Iris pigment epithelial cell (primary cell): Measurements from ENCODE around the gene KLHL2.

Source experiments
- DNase-seq: peaks from one replicate; pipeline ENCODE4 v3.0.0-alpha.2; 2011; ENCODE audit warnings: low read depth

The KLHL2 gene

DNA sequence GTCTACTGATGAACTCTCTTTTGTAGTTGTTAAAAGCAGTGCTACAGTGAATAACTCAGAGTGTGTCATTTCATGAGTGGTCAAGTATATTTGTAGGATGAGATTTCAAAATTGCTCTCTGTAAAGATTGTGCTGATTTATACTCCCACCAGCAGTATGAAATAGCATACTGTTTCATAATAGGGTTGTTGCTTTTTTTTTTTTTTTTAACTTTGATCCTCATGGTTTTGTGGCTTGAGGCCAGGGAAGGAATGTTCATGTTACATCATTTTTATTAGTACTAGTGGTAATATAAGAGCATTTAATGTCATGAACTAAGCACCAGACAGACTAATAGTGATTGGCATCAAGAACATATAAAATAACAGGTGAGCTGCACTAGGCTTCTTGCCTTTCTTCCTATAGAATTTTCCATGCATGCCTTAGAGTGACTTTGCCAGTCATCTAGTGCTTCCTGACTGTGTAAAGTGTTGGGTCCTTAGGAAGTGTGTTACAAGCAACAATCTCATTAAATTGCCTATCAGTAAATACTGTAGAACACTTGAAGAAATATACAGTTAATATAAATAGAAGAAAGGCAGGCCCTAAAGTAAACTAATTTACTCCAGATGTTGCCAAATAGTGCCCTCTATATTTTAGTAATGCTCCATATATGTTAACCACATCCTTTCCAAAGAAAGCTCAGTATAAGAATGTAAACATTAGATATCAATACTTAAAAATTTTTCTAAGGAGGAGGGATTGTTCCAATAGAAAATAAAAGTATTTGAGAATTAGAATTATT is 81.5 kb downstream of the KLHL2 start:
- DNase-seq = peak; percentile 89

DNA sequence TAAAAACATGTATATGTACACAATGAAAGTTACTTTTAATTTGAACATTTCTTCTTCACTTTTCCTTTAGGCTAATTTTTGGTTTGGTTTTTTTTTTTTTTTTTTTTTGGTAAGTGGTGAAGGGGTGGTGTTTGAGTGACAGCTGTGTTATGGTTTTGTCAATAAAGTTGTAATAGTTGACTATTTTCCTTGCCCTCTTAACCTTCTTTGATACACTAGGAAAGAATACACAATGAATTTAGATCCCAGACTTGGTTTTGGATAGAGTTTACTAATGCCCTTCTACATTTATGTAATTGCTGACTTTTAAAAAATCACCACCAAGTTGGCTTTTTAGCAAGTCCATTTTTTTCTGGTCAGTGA is 82.0 kb downstream of the KLHL2 start:
- DNase-seq = no peak

DNA sequence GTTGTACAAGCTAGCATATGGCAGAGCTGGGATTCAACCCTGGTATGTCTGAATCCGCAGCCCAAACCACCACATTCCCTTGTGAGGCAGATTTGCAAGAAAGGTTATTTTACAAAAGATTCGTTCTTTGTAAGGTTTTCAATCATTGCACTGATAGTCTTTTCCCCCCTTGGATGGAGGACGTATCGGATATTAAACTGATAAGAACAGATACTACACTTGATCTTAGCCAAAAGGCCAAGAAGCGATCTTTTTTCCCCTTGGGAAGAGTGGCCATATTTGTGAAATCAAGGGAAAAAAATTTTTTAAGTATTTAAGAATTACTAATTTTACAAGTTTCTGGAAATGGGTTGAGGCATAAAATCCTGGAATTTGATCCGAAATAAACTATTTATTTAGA is 85.7 kb downstream of the KLHL2 start:
- DNase-seq = no peak

DNA sequence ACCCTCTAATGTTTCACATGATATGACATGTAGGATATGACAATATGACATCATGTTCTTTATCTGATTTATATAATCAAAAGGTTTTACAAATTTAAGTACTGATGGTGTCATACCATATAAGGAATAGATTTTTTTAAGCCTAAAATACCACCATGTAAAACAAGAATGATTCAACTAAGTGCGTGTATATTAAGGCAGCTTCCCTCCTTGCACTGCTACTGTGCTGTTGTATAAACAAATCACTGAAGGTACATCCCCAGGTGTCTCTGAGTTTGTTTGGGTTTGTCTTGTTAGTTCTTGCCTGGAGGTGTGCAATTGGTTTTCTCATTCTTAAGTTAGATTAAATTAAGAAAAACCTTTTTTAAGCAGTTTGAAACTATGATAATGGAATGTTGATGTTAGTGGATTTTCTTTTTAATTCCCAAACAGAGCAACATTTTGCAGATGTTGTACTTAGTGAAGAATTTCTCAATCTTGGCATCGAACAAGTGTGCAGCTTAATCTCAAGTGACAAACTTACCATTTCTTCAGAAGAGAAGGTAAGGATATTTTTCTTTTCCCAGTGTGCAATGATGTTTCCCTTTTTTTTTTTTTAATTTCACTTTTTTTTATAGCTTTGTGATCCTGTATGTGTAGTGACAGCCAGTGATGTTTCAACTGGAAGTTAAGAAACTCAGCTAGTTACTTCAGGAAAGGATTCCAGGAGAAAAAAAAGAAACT is 86.7 kb downstream of the KLHL2 start:
- DNase-seq = no peak

DNA sequence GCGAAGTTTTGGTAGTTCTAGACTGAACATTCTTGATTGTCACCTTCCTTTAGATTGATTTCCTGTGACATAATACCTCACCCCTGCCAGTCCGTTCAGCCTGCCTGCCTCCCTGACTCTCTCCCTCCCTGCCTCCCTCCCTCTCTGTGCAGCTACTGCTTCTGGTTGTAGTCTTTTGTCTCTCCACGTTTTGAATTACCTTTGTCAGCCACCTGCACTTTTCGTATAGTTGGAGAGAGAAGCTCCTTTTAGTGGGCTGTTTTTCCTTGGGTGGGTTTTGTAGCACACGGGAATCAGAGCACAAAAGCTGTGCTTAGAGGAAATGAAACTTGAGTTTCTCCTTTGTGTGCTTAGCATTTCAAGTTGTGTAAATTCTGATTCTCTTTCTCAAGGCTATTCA is 87.5 kb downstream of the KLHL2 start:
- no peak for DNase-seq

DNA sequence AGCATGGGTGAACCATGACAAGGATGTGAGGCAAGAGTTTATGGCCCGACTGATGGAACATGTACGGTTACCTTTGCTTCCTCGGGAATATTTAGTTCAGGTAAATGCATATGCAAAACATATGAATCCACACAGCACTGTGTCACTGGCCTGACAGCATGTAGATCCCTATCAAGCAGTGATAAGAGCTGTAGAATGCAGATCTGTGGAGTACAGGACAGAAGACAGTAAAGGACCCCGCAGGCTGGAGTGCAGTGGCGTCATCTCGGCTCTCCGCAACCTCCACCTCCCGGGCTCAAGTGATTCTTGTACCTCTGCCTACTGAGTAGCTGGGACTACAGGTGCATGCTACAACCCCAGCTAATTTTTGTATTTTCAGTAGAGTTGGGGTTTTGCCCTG is 90.3 kb downstream of the KLHL2 start:
- DNase-seq = no peak

DNA sequence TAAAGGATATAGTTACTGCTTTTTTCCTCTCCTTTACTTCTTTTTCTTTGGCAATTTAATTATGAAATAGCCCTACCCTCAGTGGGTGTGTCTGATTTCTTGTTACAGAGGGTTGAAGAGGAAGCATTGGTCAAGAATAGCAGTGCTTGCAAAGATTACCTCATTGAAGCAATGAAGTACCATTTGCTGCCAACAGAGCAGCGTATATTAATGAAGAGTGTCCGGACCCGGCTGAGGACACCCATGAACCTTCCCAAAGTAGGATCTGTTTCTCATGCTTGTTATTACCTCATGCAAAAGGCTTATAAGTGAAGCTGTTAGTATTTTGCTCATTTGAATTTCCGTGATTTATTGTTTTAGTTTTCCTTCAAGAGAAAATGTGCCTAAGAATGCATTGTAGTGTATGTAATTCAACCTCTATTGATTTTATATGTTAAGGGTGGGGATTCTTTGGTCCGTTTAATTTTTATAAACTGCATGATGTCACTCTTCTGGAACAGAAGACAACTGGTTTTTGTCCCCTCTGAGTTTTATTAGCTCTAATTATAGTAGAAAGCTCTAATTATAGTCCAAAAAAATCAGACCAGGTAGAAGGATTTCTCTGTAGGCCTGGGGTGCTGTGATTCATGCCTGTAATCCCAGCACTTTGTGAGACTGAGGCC is 92.2 kb downstream of the KLHL2 start:
- no peak for DNase-seq

DNA sequence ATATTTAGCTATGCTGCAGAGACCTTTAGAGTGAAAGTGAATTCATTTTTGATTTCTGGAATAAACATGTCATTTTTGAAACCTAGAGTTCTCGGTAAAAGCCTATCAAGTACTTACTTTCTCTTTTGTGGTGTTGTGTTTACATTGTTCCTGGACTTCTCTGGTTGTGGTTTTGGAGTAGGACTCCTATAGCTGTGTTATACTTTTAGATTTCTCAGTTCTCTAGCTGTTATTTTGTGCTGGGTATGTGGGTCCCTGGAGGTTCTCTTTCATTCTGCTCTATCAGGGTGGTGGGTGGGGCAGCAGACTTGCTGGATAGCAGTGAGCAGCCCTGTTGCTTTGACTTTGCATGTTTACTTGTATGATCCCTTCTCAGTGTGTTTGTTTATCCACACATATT is 94.5 kb downstream of the KLHL2 start:
- peak; percentile 69 for DNase-seq

DNA sequence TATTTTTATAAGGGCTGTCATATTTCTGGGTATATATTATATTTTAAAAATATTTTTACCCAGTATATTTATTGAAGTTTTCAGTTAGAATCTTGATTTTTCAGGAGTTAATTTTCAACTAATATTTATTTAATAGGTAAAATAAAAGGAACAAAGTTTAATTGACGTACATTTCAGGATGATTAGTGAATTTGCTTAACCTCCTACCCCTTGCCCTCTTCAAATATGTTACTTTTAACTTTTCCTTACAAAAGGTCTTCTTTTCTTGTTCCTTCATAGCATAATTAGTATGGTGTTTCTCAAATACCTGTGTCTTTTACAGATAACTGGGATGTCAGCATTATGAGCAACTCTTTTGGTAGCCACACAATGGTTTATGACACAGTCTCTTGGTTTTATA is 95.3 kb downstream of the KLHL2 start:
- no peak for DNase-seq

DNA sequence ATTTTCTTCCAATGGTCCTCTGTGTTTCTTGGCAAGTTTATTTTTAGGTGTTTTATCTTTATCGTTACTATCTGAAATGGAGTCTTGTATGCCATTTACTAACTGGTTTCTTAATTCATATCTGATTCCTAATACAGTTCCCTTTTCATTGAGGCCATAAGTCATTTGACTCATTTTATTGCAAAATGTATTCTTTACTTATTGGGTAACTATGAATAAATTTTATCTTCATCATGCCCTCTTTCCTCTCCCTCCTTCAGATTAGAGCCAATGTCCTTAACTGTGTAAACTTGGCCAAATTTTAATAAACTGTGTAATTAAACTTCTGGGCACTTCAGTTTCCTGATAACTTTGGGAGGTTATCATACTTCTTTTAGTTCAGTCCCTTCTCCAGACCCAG is 100.8 kb downstream of the KLHL2 start:
- no peak for DNase-seq

DNA sequence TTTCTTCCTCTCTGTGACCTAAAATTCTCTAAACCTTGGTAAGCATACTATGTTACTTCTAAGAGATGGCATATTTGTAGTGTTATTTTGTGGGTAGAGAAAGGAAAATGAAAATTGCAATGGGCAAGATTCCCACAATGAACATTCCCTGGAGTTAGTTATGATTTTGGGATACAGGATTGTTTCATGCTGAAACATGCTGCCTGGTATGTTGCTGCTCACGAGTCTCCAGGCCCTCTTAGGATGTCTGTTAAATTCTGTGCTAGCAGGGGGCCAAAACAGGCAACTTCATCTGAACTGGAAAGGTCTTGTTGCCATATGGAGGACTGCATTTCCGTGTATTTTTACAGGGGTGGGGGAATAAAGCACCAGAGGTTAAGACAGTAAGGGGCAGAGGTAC is 101.2 kb downstream of the KLHL2 start:
- DNase-seq = no peak

DNA sequence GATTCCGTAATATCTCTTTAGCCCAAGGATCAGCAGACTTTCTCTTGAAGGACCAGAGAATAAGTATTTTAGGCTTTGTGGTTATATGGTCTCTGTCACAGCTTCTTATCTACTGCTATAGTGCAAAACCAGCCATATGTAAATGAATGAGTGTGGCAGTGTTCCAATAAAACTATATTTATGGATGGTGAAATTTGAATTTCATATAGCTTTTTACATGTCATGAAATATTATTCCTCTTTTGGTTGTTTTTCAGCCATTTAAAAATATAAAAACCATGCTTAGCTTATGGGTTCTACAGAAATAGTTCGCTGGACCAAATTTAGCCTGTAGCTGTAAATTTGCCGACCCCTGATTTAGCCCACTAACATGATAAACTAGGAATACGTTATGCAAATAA is 102.1 kb downstream of the KLHL2 start:
- no peak for DNase-seq

DNA sequence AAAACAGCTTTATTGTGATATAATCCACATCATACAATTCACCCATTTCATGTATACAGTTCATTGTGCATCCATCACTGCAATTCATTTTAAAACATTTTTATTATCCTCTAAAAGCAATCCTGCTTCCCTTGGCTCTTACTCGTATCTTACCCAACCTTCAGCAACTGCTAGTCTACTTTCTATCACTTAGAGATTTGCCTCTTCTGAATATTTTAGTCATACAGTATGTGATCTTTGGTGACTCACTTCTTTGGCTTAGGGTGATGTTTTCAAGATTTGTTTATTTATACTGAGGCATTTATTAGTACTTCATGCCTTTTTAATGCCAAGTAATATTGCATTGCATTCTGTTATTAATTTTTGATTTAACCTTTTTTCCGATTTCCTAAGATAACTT is 105.1 kb downstream of the KLHL2 start:
- DNase-seq = peak; percentile 89

DNA sequence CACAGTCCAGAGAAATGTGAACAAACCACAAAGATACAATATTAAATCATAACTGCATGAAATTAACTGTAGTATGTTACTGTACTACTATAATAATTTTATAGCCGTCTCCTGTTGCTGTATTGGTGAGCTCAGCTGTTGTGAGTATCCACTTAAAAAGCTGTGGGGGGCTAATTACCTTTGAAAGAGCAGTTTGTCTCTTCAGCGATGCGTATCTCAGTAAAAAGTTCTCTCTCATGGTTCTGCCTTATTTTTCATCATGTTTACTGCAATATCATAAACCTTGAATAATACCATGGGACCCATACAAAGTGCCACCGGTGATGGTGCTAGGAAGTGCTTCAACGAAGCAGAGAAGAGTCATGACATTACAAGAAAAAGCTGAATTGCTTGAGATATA is 111.7 kb downstream of the KLHL2 start:
- DNase-seq = no peak

DNA sequence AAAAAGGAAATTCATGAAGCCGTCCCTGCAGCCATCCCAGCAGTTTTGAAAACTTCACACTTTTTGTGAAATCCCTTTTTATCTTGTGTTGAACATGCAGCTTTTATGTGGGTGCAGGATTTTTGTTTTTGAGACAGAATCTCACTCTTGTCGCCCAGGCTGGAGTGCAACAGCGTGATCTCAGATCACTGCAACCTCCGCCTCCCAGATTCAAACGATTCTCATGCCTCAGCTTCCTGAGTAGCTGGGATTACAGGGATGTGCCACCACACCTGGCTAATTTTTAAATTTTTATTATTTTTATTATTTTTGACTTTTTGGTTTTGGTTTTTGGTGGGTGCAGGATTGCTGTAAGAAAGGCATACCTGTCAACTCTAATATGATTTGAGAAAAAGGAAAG is 112.1 kb downstream of the KLHL2 start:
- no peak for DNase-seq

DNA sequence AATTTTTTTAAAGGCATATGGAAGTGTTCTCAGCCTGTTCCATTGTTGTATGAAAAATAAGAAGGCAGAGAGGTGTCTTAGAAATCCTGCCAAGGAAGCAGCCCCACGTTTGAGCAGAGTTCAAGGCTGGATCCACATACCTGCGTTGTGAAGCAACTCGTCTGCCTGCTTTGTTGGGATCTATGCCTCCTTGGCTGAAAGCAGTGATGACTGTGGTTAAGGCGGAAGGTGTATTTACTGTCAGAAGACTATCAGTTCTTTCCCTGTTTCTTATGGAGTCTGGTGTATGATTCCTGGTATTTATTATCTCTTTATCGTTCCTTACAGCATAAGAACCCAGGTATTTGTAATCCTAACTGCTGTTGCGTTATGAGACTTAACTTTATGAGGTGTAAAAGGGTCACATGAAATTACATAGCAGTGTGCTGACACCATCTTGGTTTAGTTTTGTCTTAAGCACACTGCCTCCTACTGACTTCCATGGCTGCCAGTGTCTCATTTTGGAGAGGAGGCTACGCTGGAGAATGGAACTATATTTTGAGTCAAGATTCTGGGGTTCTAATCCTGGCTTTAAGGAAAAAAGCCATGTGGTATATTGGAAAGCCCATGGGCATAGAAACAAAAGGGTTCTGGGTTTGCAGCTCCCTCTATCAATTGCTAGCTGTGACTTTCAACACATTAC is 117.0 kb downstream of the KLHL2 start:
- DNase-seq = no peak

DNA sequence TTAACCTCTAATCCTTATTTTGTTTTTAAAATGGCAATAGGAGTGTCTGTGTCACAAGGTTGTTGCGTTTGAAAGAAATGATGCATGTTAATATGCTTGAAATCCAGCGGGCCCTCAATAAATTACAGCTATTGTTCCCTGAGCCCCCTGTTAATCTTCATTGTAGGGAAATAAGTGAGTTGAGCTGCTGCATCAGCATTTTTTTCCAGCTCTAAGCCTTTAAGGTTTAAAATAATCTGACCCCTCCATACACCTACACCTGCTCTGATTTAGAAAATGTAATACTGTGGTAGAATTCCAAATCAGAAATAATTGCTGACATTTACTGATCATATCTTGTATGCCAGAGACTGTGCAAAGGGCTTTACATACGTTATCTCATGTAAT is 117.5 kb downstream of the KLHL2 start:
- no peak for DNase-seq

DNA sequence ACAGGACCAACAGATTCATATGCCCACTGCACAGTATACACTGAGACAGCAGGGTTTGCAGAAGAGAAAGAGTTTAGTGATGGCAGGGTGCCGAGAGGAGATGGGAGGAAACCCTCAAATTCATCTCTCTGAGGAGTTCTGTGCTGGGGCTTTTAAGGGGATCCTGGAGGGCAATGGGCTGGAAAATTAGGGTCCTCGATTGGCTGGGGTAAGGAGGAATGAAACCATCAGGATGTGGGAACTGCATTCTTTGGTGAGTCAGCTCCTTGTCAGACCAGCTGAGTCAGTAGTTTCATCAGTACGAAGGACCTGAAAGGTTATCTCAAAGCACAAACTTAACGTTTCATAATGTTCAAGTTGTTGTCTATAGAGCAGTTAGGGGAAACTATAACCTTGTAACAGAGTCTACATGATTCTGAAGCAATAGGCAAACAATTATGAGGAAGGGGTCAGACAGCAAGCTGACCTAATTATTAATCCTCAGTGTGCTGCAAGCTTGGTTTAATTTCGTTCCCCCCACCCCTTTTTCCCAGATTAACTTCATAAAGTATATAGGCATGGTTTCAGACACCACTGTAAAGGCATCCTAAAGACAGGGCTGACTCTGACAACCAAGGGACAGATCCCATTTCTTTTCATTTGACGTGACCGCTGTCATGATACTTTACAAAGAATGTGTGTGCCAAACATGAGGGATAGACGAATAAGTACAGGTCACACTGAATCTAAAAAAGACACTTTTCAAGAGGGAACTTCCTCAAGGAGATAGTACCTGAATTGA is 118.6 kb downstream of the KLHL2 start:
- DNase-seq = peak; percentile 96

DNA sequence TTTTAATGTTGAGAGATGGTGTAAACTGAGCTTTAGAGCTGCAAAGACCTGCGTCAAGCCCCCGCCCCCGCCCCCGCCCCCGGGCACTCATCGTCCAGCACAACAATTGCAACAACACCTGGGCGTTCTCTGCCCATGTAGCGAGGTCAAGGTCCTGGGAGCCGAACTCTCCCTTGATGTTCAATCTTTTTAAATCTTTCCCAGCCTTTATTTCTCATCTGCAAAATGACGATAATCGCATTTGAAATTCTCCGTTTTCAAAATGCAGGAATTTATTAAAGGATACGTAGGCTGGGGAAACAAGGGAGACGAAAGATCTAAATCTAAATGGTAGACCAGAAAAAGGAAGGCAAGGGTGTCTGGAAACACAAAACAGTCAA is 119.5 kb downstream of the KLHL2 start:
- peak; percentile 45 for DNase-seq

DNA sequence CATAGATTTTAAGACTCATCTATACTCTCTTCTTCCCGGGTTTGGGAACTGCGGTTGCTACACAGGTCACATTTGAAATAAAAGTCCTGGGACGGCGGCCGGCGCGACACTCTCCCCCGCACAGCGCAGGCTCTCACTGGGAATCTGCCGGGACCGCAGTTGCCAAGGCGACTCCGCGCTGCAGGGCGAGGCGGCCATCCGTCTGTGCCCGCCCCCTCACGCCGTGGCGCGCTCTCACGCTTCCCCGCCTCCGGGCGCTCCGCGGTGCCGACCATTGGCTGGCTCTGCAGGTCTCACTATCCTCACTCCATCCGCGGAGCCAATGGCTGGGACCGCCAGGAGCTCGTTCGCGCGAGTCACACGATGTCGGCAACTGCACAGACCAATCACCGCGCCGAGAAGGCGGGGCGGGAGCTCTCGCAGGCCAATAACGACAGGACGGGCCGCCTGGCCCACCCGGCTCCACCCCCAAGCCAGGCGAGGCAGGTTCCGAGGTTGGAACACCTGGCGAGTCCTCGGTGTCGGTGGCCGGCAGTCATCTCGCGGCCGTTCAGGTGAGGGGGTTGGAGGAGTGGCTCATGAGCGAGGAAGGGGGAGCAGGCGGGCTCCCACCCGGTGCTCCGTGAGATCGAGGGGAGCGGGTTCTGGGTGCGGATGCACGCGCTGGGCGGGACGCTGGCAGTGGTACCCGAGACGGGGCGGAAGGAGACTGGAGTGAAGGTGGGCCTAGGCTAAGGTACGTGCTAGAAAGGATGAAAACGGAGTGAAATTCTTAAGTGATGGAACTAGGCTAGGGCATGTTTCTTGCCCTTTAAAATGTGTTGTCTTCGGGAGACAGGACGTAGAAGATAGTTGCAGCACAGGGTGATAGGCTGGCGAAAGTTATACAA is 120.1 kb downstream of the KLHL2 start, which contains the start of gene MSMO1:
Gene MSMO1 (plus strand): TSS at position 459 of the 890 bp plus-strand sequence. CDS start 5,702 bp downstream, outside the sequence.
- DNase-seq = peak; percentile 100

DNA sequence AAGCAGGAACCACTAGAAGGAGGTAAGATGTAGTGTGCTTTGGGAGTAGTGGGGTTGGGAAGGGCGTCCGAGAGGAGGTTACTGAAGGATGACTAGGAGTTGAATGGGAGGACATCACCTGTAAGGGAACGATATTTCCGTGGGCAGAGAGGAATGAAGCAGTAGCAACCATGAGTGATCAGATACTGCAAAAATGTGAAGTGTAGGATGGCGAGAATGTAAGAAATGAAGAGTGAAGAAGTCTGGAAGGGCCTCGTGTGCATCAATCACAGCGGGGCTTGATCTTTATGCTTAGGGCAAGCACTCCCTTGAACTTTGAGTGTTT is 120.7 kb downstream of the KLHL2 start:
- DNase-seq = no peak
